Germinal center (tissue), 1 donor: ENCODE data around the gene FIZ1.
"Not testable (repeated sequence)": the region's sequence is repeated elsewhere in the genome, so short reads cannot be mapped to it uniquely, and the experiment has no call there.

Experiments
- DNase-seq: peaks from one replicate; pipeline ENCODE4 v3.0.0; 2012; ENCODE audit warnings: mixed read lengths, low spot score

FIZ1 gene

GRCh38 chr19:55569477-55569876 lies 29.8 kb downstream of the FIZ1 start:
- DNase-seq, result not testable (repeated sequence)

GRCh38 chr19:55567708-55568328 lies 31.5 kb downstream of the FIZ1 start:
- no peak for DNase-seq

GRCh38 chr19:55566823-55567222 lies 32.5 kb downstream of the FIZ1 start:
- DNase-seq, result no peak

- no peak for DNase-seq
These were observed 36.0 kb downstream of the FIZ1 start for GRCh38 chr19:55563261-55563690.

GRCh38 chr19:55559684-55560083 lies 39.6 kb downstream of the FIZ1 start:
- no peak for DNase-seq

- no peak for DNase-seq
These were observed 44.6 kb downstream of the FIZ1 start for GRCh38 chr19:55554741-55555152.

GRCh38 chr19:55554302-55554701 lies 45.0 kb downstream of the FIZ1 start:
- DNase-seq, result no peak

GRCh38 chr19:55553217-55554182 lies 45.8 kb downstream of the FIZ1 start:
- DNase-seq, result no peak

GRCh38 chr19:55552620-55553019 lies 46.7 kb downstream of the FIZ1 start:
- no peak for DNase-seq

GRCh38 chr19:55552206-55552605 lies 47.1 kb downstream of the FIZ1 start:
- no peak for DNase-seq

- DNase-seq, result no peak
These were observed 49.0 kb downstream of the FIZ1 start for GRCh38 chr19:55550321-55550650.

- DNase-seq, result no peak
These were observed 49.6 kb downstream of the FIZ1 start for GRCh38 chr19:55549500-55550320.

GRCh38 chr19:55546822-55547614 lies 52.3 kb downstream of the FIZ1 start:
- DNase-seq, result no peak

- DNase-seq, result no peak
These were observed 53.3 kb downstream of the FIZ1 start for GRCh38 chr19:55546011-55546410.

GRCh38 chr19:55545443-55545842 lies 53.9 kb downstream of the FIZ1 start, which contains the start of gene SBK3:
Gene SBK3, minus strand, starts transcription at chr19:55545543. Its CDS starts 0 bp downstream, at chr19:55545543.
- no peak for DNase-seq

GRCh38 chr19:55544776-55545439 lies 54.4 kb downstream of the FIZ1 start:
- DNase-seq, result no peak

GRCh38 chr19:55544014-55544413 lies 55.3 kb downstream of the FIZ1 start:
- no peak for DNase-seq

GRCh38 chr19:55543567-55543966 lies 55.8 kb downstream of the FIZ1 start:
- DNase-seq, result no peak

GRCh38 chr19:55542292-55542855 lies 56.9 kb downstream of the FIZ1 start:
- no peak for DNase-seq
